Activated CD8-positive, alpha-beta memory T cell treated with anti-CD3 and anti-CD28 coated beads, Interleukin-2, amount 50 U/mL, for 1 hour (primary cell): ENCODE measurements around the gene GSG1L.
"Not testable (repeated sequence)": the region's sequence is repeated elsewhere in the genome, so short reads cannot be mapped to it uniquely, and the experiment has no call there.

Experiments
- DNase-seq: peaks from one replicate; pipeline ENCODE4 v3.0.0-alpha.2; 2020; ENCODE audit errors: extremely low read depth

Gene GSG1L

GRCh38 chr16:27903046-27903655, 160.4 kb downstream of the GSG1L start:
- DNase-seq: no peak

DNA sequence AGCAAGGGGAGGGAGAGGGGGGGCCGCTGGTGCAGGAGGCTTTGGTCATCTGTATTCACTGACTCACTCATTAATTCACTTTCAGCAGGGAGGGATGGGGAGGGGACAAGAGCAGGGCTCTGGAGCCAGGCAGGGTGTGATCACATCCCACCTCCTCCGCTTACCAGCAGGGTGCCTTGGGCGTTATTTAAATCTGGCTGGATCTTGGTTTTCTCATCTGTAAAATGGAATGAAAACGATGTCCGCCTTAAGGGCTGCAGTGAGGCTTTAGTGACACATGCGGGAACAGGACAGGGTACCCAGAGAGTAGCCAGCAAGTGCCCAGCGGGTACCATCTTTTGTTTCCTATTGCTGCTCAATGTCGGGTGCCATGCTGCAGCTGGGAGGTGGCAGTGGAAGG, 161.0 kb downstream of the GSG1L start:
- no peak for DNase-seq

DNA sequence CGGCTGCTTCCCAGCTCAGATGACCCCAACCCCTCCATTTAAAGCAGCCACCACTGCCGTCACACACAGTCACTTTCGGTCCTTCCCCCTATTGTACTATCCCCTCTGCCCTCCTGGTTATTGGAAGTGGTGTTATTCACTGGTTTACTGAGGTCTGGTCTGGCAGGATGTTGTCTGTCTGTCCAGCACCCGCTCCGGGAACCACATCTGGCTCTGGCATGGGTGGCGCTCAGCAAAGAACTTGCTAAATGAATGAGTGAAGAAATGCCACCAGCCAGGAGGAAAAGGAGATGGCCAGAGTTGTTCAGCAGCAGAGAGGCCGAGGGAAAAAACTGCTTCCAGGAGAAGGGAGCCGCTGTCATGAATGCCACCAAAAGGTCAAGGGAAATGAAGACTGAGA, 161.6 kb downstream of the GSG1L start:
- DNase-seq: no peak

GRCh38 chr16:27899736-27900135, 163.8 kb downstream of the GSG1L start:
- DNase-seq: no peak

DNA sequence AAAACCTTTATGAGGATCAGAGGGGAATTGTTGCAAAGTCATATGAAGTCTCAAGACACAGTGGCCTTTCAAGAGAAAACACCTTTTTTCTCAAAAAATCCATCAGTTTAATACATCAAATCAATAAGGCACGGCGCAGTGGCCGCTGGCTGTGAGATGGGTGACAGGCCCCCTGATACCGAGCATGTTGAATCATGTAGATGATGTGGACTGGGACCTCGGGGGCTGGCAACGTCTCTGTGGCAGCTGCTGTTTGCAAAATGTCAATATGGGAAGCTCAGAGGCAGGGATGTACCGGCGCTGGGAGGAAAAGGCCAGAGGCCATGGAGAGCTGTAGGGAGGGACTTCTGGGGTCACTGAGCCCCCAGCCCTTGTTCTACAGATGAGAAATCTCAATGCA, 169.1 kb downstream of the GSG1L start:
- no peak for DNase-seq

GRCh38 chr16:27892879-27893278, 170.6 kb downstream of the GSG1L start:
- DNase-seq: no peak

DNA sequence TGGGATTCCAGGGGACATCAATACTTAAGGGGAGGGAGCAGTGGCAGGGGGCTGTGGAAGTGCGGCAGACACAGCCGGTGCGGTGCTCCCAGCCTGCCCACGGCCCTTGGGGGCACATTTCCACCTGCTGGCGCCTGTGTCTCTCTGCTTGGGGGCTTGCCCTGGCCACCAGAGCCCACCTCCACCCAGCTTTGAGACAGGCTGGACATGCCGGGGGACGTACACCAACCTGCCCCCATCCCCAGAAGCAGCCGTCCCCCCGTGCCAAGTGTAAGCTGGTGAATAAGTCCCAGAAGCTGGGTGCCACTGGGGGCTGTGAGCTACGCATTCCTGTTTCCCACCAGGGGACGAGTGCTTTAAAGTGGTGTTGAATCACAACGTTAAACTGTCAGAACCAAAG, 172.6 kb downstream of the GSG1L start:
- DNase-seq: no peak

DNA sequence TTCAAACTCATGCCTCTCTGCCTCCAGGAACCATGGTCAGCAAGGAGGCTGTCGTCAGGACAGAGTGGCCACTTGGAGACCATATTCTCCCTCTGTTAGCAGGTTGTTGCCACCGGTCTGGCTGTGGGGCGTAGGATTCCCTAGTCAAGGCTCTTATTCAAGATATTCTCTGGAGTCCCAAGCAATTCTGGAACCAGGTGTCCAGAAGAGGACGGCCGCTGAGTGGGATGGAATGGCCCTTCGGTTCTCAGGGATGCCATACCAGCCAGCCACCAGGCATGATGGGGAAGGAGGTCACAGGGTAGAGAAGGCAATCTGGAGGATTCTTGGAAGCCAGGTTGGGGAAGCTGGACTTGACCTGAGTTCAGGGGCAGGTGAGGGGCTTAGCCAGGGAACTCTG, 173.5 kb downstream of the GSG1L start:
- DNase-seq: no peak

DNA sequence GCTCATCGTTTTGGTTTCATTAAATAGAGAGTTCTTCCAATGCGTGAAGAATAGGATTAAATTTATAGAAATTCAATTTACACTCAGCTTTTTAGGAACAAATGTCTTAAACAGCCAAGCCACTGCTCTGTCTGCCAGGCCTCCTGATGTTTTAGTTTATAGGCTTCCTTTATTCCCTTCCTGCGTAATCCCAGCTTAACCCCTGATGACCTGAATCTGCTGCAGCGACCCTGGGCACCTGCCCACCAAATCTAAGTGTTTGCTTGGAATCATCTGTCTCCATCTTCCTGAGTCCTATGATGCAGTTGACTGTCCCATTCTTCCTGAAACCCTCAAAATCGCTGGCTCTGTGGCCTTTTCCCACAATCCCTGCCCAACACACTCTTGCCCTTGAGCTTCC, 179.9 kb downstream of the GSG1L start:
- DNase-seq: no peak

- no peak for DNase-seq
These were observed 183.2 kb downstream of the GSG1L start for GRCh38 chr16:27880287-27880686.

DNA sequence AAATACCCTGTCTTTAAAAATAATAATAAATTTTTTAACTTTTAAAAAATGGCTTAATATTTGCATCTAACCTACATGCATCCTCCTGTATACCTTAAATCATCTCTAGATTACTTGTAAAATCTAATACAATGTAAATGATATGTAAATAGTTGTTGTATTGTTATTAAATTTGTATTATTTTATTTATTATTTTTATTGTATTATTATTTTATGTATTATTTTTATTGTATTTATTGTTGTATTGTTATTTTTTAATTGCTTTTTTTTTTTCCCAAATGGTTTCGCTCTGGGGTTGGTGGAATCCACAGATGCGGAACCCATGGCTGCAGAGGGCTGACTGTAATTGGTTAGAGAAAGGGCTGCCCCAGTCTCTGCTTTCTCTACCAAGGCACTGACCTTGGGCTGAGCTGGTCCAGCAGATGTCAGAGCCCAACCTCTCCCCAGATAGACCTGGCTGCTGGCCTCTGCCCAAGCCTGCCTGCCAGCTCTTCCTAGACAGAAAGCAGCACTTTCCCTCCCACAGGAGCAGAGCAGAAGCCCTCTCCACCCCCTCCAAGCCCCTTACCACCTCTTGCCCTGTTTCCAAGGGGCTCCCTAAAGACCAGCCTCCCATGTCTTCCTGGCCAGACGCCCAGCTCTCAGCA, 183.8 kb downstream of the GSG1L start:
- DNase-seq: no peak

DNA sequence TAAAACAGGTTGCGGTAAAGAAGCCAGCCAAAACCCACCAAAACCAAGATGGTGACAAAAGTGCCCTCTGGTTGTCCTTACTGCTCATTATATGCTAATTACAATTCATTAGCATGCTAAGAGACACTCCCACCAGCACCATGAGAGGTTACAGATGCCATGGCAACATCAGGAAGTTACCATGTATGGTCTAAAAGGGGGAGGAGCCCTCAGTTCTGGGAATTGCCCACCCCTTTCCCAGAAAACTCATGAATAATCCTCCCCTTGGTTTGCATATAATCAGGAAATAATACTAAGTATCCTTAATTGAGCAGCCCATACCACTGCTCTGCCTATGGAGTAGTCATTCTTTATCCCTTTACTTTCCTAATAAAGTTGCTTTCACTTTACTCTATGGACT, 190.9 kb downstream of the GSG1L start:
- not testable (repeated sequence) for DNase-seq

DNA sequence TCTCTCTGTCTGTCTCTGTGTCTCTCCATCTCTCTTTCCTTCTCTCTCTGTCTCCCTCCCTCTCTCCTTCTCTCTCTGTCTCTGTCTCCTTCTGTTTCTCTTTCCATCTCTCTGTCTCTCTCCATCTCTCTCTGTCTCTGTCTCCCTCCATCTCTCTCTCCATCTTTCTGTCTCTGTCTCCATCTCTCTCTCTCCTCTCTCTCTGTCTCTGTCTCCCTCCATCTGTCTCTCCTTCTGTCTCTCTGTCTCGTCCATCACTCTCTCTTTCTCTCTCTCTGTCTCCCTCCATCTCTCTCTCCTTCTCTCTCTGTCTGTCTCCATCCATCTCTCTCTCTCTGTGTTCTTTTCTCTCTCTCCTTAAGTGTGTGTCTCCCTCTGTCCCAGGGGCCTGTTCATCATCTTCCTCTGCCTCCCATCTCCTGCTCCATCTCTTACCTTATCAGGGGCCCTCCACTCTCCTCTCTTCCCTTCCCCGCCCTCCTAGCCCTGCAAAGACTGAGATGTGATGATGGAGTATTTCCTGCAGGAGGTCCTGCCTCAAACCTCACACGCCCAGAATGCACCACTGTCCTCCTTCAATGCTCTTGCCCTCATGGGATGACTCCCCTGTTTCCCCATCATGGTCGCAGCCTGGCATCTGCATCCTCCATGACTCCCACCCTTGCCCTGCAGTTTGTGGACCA, 193.3 kb downstream of the GSG1L start:
- DNase-seq: no peak

- DNase-seq: no peak
These were observed 194.1 kb downstream of the GSG1L start for GRCh38 chr16:27869411-27869810.

- DNase-seq: no peak
These were observed 195.3 kb downstream of the GSG1L start for GRCh38 chr16:27868180-27868579.

DNA sequence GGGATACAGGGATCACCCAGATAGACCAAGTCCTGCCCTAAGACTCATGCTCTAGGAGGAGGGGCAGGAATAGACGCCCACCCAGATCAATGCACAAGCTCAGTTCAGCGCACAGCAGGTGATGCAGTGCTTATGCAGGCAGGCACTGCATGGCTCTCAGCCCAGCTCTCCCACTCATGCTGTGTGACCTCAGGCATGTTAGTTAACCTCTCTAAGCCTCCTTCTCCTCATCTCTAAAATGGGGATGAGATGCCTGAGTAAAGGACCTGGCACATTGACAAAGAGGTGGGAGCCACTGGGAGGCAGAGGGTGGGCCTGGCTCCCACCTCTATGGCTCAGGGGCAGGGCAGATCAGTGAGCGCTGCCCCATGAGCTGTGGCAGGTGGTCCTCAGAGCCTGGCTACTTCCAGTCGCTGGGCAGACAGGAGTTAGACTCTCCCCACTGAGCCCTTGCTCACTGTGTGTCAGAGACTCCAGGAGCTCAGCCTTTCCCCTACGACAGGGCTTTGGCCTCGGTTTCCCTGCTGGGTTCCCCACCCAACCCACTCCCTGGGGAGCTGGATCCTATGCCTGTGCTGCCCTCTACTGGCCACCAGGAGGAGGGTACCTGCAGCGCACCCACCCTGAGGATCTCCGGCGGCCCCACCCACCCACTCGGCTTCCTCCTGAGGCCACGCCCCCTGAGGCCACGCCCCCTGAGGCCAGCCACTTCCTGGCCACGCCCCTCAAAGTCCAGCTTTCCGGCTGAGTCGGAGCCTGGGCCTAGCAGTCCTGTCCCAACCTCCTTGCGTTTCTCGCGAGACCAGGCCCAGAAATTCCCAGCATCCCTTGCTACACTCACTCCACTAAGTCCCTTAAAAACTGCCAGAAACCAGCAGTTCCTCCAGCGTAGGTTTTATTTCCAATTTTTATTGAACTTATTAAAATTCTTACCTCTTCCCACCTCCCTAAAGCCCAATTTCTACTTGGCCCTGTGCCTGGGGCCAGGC, 196.1 kb downstream of the GSG1L start:
- no peak for DNase-seq

DNA sequence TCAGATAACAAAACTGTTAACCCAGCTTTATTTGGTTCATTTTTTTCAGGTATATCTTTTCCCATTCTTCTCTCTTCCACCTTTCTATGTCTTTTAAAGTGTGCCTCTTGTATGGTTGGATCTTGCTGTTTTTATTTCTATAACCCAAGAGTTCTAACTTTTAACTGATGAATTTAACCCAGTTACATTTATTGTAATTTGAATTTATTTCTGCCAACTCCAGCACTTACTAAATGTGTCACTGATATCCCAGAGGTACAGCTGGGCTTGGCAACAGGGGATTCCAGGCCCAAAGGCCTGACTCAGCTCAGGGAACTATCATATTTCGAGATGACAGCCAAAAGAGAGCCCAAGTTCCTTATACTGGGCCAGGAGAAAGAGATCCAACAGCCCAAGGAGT, 200.1 kb downstream of the GSG1L start:
- no peak for DNase-seq

GRCh38 chr16:27862953-27863352, 200.6 kb downstream of the GSG1L start:
- DNase-seq: no peak

DNA sequence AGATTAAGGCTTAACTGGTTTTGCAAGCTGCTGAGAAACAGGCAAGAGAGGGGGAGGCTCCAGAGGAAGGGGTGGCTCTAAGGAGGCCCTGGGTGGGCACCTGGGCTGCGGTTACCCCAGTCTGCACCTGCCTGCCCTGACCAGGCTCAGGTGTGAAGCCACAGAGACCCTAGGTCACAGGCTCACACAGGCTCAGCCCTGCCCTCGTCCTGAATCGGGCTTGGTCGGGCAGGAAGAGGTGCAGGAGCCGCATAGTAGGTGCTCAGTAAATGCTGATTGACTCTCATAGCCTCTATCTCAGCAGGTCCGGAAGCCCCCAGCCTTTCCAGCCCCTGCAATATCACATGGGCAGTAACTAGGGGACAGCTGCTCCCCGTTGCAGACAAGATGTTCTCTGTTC, 203.4 kb downstream of the GSG1L start:
- DNase-seq: no peak

GRCh38 chr16:27859020-27859419, 204.5 kb downstream of the GSG1L start:
- DNase-seq: no peak

- no peak for DNase-seq
These were observed 209.9 kb downstream of the GSG1L start for GRCh38 chr16:27853651-27854050.

GRCh38 chr16:27853101-27853500, 210.4 kb downstream of the GSG1L start:
- DNase-seq: no peak
